A673 (cell line): ENCODE results near the gene SCAI. TPM values are rescaled to one million over a fixed set of nuclear protein-coding genes. Genes with fewer than 3 reads are reported as not detected.
A peak's percentile ranks its signal among the peaks of the same experiment; 100 is the strongest.

Experiments used
- BruUV-seq: library from RNA; stranded (reverse); fragments of 400-500 nt; replicated peaks from 2 replicates; lab custom pipeline; 2021; lab: Mats Ljungman, UMichigan
- CTCF ChIA-PET: fragments of 300-600 bp; sonication (Branson Sonifier 250); formaldehyde crosslinking; loops from one replicate; lab custom pipeline; 2022; ENCODE audit warnings: antibody characterized with exemption; lab: Charles Lee
- POLR2A ChIA-PET: fragments of 300-600 bp; sonication (Branson Sonifier 250); formaldehyde crosslinking; loops from one replicate; lab custom pipeline; 2022; ENCODE audit warnings: antibody characterized with exemption; ENCODE audit not compliant: low non-redundant PET; lab: Charles Lee
- DNase-seq: peaks from one replicate; pipeline ENCODE4 v3.0.0-alpha.2; 2015; ENCODE audit warnings: low spot score
- H3K27ac ChIP-seq: fragments of 200-600 bp; sonication (generic); 2 replicates; pipeline ENCODE4 v1.5.1; 2016; ENCODE audit warnings: mixed run types, low read depth, mild to moderate bottlenecking, mixed read lengths, antibody characterized with exemption, low read length; ENCODE audit not compliant: poor library complexity, severe bottlenecking
- H3K27me3 ChIP-seq: fragments of 200-600 bp; sonication (generic); replicated peaks from 2 replicates; pipeline ENCODE4 v1.6.1; 2017; ENCODE audit warnings: mixed run types, low read depth, mild to moderate bottlenecking, mixed read lengths, antibody characterized with exemption, low read length; ENCODE audit not compliant: insufficient read depth, poor library complexity
- H3K36me3 ChIP-seq: fragments of 200-600 bp; sonication (generic); 2 replicates; pipeline ENCODE4 v1.6.1; 2016; ENCODE audit warnings: mixed run types, mild to moderate bottlenecking, mixed read lengths, antibody characterized with exemption, low read length; ENCODE audit not compliant: insufficient read depth, poor library complexity, severe bottlenecking
- H3K4me1 ChIP-seq: fragments of 200-600 bp; sonication (generic); 2 replicates; pipeline ENCODE4 v1.6.1; 2017; ENCODE audit warnings: mixed run types, mild to moderate bottlenecking, mixed read lengths, antibody characterized with exemption, low read length; ENCODE audit not compliant: insufficient read depth, poor library complexity, severe bottlenecking
- H3K4me3 ChIP-seq: fragments of 200-600 bp; sonication (generic); 2 replicates; pipeline ENCODE4 v1.5.1; 2016; ENCODE audit warnings: low read depth, mixed run types, mild to moderate bottlenecking, mixed read lengths, low read length; ENCODE audit not compliant: poor library complexity, severe bottlenecking
- H3K9me3 ChIP-seq: fragments of 200-600 bp; sonication (generic); 2 replicates; pipeline ENCODE4 v1.6.1; 2016; ENCODE audit warnings: mixed run types, low read depth, mild to moderate bottlenecking, mixed read lengths, antibody characterized with exemption, low read length; ENCODE audit not compliant: poor library complexity, severe bottlenecking
- CTCF ChIP-seq: fragments of 300-800, 200-600 bp; sonication (generic); conservative IDR thresholded peaks from 2 replicates; pipeline ENCODE4 v1.5.1; 2017; ENCODE audit warnings: low read depth, mild to moderate bottlenecking, antibody characterized with exemption, low read length, moderate library complexity, mixed read lengths
- EZH2 ChIP-seq: fragments of 200-600 bp; sonication (generic); IDR thresholded peaks from 2 replicates; pipeline ENCODE4 v1.6.1; 2017; ENCODE audit warnings: borderline replicate concordance, low read depth, mild to moderate bottlenecking, mixed read lengths, antibody characterized with exemption, low read length; ENCODE audit not compliant: poor library complexity, severe bottlenecking
- intact Hi-C: fragments of 100-400 bp; cut with micrococcal nuclease; formaldehyde crosslinking; loops from one replicate; pipeline ENCODE4 v1.10.0; 2022; ENCODE audit not compliant: unreplicated experiment
- total RNA-seq: library from RNA; stranded (reverse); gene quantifications from 2 replicates; pipeline ENCODE4 v1.2.3, GENCODE V29; 2021

The SCAI gene
- total RNA-seq, 1 experiment from 2014 or later: 14.1 TPM

GRCh38 chr9:124946167-124946566 is 197.2 kb downstream of the SCAI start:
- CTCF ChIA-PET: no interaction called here
- no peaks in the 10 kb centered on the region for H3K27me3 ChIP-seq
- no peak overlapping the region for H3K4me3 ChIP-seq
- no peak for TF ChIP-seq CTCF
- TF ChIP-seq EZH2: no peak
- H3K4me1 ChIP-seq: no peaks in the 10 kb centered on the region
- no peak for DNase-seq
- POLR2A ChIA-PET: no interaction called here
- H3K9me3 ChIP-seq: no peaks in the 10 kb centered on the region
- H3K36me3 ChIP-seq: no peaks in the 10 kb centered on the region
- H3K27ac ChIP-seq: no peak overlapping the region
- no TSS peak for BruUV-seq
- intact Hi-C loops: no loop called here

- BruUV-seq: no TSS peak
Measured at GRCh38 chr9:124941679-124942561, 201.4 kb downstream of the SCAI start.

More at GRCh38 chr9:124941679-124942561, 201.4 kb downstream of the SCAI start:
- peak; percentile 43 for DNase-seq
- peak overlapping the region; percentile 95 for H3K27ac ChIP-seq
- intact Hi-C loops: loop anchor here (1.0 kb wide), 1 partner anchor 201 kb away; the partner anchor contains the start of gene SCAI
- H3K36me3 ChIP-seq: no peaks in the 10 kb centered on the region
- ChIA-PET POLR2A (no interaction called here), CTCF (no interaction called here)
- no peaks in the 10 kb centered on the region for H3K4me1 ChIP-seq
- no peak for TF ChIP-seq CTCF
- no peak for TF ChIP-seq EZH2
- no peaks in the 10 kb centered on the region for H3K27me3 ChIP-seq
- peak overlapping the region; percentile 77 for H3K4me3 ChIP-seq
- H3K9me3 ChIP-seq: no peaks in the 10 kb centered on the region
